GM18499 (cell line): ENCODE data around the gene KHK.
A peak's percentile ranks its signal among the peaks of the same experiment; 100 is the strongest.

Source experiments
- ATAC-seq: cut with Tn5 transposase; IDR thresholded peaks from one replicate; pipeline ENCODE4 v1.9.1; 2021; ENCODE audit warnings: moderate number of reproducible peaks; ENCODE audit not compliant: insufficient read depth, unreplicated experiment

KHK gene

DNA sequence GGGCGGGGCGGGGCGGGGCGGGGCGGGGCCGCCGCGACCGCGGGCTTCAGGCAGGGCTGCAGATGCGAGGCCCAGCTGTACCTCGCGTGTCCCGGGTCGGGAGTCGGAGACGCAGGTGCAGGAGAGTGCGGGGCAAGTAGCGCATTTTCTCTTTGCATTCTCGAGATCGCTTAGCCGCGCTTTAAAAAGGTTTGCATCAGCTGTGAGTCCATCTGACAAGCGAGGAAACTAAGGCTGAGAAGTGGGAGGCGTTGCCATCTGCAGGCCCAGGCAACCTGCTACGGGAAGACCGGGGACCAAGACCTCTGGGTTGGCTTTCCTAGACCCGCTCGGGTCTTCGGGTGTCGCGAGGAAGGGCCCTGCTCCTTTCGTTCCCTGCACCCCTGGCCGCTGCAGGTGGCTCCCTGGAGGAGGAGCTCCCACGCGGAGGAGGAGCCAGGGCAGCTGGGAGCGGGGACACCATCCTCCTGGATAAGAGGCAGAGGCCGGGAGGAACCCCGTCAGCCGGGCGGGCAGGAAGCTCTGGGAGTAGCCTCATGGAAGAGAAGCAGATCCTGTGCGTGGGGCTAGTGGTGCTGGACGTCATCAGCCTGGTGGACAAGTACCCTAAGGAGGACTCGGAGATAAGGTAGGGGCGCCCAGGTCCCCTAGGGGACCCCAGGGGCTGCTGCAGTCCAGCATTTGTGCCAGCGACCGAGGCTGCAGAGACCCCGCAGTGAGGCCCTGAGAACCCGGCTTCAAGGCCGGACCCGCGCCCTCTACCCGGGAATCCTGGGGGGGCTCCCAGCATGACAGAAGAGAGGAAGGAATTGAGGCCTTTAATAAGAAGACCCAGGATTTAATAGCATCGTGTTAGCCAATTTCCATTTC lies at the start of gene KHK:
Gene KHK (plus strand): TSS at position 49 of the 870 bp plus-strand sequence. CDS start 488 bp downstream, at position 537.
- peak; percentile 26 for ATAC-seq

GRCh38 chr2:27038012-27038411 lies 48.6 kb upstream of the KHK start:
- ATAC-seq: no peak

GRCh38 chr2:27038631-27039339 lies 47.8 kb upstream of the KHK start:
- no peak for ATAC-seq

- ATAC-seq: no peak
Measured at GRCh38 chr2:27039426-27039825, 47.1 kb upstream of the KHK start.

DNA sequence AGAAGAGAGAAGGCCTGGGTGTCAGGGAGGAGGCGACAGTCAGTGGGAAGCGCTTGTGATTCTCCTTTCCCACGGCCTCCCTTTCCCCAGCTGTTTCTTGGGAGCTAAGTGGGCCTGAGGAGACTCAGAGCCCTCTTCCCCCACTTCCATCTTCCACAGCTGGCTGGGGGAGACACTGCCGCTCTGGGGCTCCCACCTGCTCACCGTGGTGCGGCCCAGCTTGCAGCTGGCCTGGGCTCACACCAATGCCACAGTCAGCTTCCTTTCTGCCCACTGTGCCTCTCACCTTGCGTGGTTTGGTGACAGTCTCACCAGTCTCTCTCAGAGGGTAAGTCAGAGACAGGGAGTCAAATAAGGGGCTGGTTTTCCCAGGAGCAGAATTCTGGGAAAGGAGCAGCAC lies 46.7 kb upstream of the KHK start:
- ATAC-seq: no peak

- no peak for ATAC-seq
Measured at GRCh38 chr2:27040282-27040681, 46.3 kb upstream of the KHK start.

DNA sequence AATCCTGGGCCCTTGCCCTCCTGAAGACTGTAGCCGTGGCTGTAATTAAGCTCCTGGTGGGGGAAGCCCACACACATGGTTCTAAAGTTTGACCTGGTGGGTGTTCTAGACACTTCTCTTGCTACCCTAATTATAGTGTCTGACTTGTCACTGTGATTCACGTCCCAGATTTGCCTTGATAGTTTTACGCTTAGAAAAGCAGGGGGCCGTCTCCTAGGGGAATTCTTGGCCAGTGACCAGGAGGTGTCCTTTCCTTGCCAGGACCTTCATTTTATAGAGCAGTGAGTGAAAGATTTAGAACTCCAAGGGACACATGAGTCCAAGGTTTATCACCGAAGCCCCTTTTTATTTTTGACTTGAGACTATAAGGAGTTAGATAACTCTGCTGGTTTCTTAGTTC lies 44.8 kb upstream of the KHK start:
- ATAC-seq: no peak

DNA sequence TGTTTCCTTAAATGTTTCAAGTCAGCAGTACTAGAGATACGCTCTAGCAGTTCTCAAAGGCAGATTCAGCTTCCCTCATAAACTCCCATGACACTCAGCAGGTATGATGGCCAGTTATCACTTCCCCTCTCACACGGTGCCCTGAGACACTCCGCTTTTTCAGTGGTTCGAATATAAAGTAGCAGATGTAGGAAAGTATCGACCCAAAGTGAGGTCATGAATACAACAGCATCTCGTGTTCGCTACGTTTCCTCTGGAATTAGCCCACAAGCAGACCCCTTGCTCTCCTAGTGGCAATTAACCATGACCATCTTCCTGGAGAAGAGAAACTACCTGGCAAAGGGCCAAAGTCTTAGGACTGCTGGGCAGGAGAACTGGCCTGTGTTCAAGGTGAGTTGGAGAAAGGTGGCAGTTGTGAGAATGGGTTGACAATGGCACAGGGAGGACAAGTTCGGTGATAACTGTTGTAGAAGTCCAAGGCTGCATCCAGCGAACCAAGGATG lies 44.4 kb upstream of the KHK start:
- ATAC-seq: no peak

GRCh38 chr2:27042985-27043634 lies 43.5 kb upstream of the KHK start:
- no peak for ATAC-seq

- ATAC-seq: peak; percentile 9
Measured at GRCh38 chr2:27049422-27050280, 36.9 kb upstream of the KHK start.

GRCh38 chr2:27050281-27050995 lies 36.1 kb upstream of the KHK start:
- peak; percentile 34 for ATAC-seq

DNA sequence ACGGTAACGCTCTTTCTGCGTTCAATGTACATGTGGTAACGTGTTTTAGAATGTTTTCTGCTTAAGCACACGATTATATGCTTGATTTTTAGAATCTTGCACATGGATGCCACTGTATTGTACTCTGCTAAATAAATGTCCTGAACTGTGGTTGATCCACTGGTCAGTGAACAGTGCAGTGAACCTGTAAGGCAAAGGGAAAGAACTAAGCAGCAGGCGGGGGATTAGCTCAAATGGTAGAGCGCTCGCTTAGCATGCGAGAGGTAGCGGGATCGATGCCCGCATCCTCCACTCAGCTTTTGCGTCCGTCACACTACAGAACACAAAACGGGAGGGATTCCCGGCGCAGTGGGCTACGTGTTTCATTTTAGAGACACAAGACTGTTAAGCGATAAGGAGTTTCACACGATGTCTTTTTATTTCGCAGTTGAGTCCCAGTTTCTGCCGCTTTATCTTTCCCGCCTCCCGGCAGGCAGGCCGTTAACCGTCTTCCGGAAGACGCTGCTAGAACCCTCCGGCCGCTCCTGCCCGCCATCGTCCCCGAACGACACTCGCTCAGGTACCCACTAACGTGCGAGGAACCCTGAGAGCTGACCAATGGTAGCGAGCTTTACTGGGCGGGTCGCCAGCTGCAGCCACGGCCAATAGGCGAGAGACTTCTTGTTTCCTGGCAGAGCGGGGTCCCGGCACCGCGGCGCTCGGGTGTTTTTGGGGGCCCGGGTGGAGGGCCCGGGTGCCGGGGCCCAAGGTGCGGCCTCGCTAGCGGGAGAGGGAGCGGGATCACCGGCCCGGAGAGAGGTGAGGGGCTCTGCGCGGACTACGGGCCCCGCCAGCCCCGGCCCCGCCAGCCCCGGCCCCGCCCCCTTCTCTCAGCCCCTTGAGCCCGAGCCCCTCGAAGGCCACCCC lies 35.3 kb upstream of the KHK start, which contains the start of gene AGBL5:
Gene AGBL5 (plus strand): TSS at position 673 of the 906 bp plus-strand sequence. CDS start 1,291 bp downstream, outside the sequence.
- peak; percentile 40 for ATAC-seq

DNA sequence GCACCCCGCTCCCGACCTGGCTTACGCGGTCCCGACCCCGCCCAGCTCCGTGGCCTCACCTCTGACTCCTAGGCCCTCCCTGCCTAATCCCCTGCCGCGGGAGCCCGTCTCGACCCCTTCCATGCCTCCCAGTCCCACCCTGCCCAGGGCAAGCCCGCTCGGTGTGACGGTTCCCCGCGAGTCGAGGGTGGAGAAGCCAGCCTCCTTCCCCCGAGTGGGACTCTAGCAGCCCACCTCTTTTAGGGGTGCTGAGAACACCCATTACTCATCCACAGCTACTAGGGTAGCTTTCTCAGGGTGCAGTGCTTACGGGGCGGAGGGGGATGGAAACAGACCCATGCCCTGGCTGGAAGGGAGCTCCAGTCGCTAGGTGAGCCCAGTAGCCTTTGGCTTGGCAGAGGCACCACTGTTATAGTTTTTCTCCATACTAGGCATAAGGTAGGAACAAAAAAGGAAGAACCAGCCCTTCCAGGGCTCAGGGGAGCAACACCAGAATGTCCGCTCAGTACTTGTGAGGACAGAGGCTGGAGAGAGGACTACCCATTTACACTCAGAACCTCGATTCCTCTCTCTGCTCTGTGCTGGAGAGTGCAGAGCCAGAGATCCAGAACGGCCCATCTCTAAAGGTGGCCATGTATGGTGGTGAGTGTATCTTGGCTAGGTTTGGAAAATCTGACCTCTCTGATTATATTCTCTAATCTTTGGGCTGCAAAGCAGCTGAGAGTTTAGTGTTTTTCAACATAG lies 34.5 kb upstream of the KHK start:
- ATAC-seq: no peak

GRCh38 chr2:27053321-27053720 lies 33.3 kb upstream of the KHK start:
- ATAC-seq: no peak

DNA sequence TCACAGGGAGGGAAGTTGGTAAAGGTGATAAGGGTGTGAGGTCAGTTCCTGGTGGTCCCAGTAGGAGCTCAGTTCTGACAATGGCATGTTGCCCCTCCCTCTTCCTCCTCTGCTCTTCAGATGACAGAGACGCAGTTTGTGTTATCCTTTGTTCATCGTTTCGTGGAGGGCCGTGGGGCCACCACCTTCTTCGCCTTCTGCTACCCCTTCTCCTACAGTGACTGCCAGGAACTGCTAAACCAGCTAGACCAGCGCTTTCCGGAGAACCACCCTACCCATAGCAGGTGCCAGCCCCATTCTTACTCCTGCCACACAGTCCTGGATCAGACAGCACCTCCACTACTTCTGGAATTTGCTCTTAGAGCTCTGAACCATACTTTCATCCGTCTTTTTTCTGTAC lies 32.8 kb upstream of the KHK start:
- no peak for ATAC-seq

DNA sequence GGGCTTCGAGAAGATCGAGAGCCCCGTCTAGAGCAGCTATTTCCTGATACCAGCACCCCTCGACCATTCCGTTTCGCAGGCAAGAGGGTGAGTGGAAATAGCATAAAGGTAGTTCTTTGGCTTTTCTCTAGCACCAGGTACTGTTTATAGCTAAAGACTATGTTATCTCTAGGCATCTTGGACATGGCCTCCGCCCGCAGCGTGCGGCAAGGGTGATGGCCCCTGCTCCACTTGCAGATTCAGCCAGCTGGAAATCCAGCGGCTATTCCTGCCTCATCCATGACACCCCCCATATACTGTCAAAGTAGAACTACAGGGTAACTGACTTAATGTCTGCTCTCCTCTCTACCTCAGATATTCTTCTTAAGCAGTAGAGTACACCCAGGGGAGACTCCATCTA lies 31.9 kb upstream of the KHK start:
- ATAC-seq: no peak

GRCh38 chr2:27057184-27057583 lies 29.4 kb upstream of the KHK start:
- no peak for ATAC-seq

DNA sequence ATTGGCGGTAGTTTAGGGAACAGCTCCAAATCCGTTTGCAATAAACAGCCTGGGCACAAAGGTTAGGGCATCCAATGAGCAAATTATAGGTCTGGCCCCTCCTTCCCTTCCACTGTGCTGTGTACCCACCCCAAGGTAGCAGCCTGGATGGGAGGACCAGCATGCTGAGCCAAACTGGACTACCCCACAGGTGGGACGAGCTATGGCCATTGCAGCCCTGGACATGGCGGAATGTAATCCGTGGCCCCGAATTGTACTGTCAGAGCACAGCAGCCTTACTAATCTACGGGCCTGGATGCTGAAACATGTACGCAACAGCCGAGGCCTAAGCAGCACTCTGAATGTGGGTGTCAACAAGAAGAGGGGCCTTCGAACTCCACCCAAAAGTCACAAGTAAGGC lies 28.4 kb upstream of the KHK start:
- no peak for ATAC-seq
